ENCODE results near the gene SNX8.

- TF ChIP-seq EP300 (conservative IDR thresholded peaks at IDR 0.05; ENCODE audit: poor library complexity, severe bottlenecking) (no peak), EZH2 (IDR thresholded peaks at IDR 0.05; ENCODE audit: borderline replicate concordance, insufficient read depth, low read length, poor library complexity, severe bottlenecking) (no peak), POLR2AphosphoS5 (IDR thresholded peaks at IDR 0.05) (no peak), TAF1 (IDR thresholded peaks at IDR 0.05; ENCODE audit: low read depth) (no peak), SMC3 (conservative IDR thresholded peaks at IDR 0.05; ENCODE audit: poor library complexity) (no peak), REST (IDR thresholded peaks at IDR 0.05; ENCODE audit: borderline replicate concordance) (no peak), RAD21 (conservative IDR thresholded peaks at IDR 0.05) (no peak), MXI1 (conservative IDR thresholded peaks at IDR 0.05; ENCODE audit: poor library complexity, severe bottlenecking) (no peak)
- TF ChIP-seq, protein P1, sequence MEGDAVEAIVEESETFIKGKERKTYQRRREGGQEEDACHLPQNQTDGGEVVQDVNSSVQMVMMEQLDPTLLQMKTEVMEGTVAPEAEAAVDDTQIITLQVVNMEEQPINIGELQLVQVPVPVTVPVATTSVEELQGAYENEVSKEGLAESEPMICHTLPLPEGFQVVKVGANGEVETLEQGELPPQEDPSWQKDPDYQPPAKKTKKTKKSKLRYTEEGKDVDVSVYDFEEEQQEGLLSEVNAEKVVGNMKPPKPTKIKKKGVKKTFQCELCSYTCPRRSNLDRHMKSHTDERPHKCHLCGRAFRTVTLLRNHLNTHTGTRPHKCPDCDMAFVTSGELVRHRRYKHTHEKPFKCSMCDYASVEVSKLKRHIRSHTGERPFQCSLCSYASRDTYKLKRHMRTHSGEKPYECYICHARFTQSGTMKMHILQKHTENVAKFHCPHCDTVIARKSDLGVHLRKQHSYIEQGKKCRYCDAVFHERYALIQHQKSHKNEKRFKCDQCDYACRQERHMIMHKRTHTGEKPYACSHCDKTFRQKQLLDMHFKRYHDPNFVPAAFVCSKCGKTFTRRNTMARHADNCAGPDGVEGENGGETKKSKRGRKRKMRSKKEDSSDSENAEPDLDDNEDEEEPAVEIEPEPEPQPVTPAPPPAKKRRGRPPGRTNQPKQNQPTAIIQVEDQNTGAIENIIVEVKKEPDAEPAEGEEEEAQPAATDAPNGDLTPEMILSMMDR (IDR thresholded peaks at IDR 0.05; ENCODE audit: poor library complexity, severe bottlenecking): no peak
Observed at GRCh38 chr7:2217716-2218443, 96.4 kb downstream of the SNX8 start.

All from neural cell (in vitro differentiated cells).